Measurements from ENCODE around the gene S100A9.

Gene S100A9

GRCh38 chr1:153363641-153364040, 6.0 kb downstream of the S100A9 start:
- no peak overlapping the region for H3K4me3 ChIP-seq (ENCODE audit: low read length)
- TF ChIP-seq CTCF (conservative IDR thresholded peaks at IDR 0.05; ENCODE audit: low read depth, low read length): no peak
- no peak for DNase-seq (ENCODE audit: low read depth)

- no peak for TF ChIP-seq CTCF (conservative IDR thresholded peaks at IDR 0.05; ENCODE audit: low read depth, low read length)
- no peak overlapping the region for H3K4me3 ChIP-seq (ENCODE audit: low read length)
- no peak for DNase-seq (ENCODE audit: low read depth)
These were observed 6.5 kb downstream of the S100A9 start for GRCh38 chr1:153364156-153364555.

- no peak for DNase-seq (ENCODE audit: low read depth)
- no peak for TF ChIP-seq CTCF (conservative IDR thresholded peaks at IDR 0.05; ENCODE audit: low read depth, low read length)
- no peak overlapping the region for H3K4me3 ChIP-seq (ENCODE audit: low read length)
These were observed 7.4 kb downstream of the S100A9 start for GRCh38 chr1:153364766-153365666.

GRCh38 chr1:153365696-153366095, 8.0 kb downstream of the S100A9 start:
- H3K4me3 ChIP-seq (ENCODE audit: low read length): no peak overlapping the region
- no peak for DNase-seq (ENCODE audit: low read depth)
- no peak for TF ChIP-seq CTCF (conservative IDR thresholded peaks at IDR 0.05; ENCODE audit: low read depth, low read length)

- no peak overlapping the region for H3K4me3 ChIP-seq (ENCODE audit: low read length)
- no peak for TF ChIP-seq CTCF (conservative IDR thresholded peaks at IDR 0.05; ENCODE audit: low read depth, low read length)
- no peak for DNase-seq (ENCODE audit: low read depth)
These were observed 8.6 kb downstream of the S100A9 start for GRCh38 chr1:153366261-153366660.

GRCh38 chr1:153367090-153367489, 9.4 kb downstream of the S100A9 start:
- TF ChIP-seq CTCF (conservative IDR thresholded peaks at IDR 0.05; ENCODE audit: low read depth, low read length): no peak
- H3K4me3 ChIP-seq (ENCODE audit: low read length): no peak overlapping the region
- no peak for DNase-seq (ENCODE audit: low read depth)

- TF ChIP-seq CTCF (conservative IDR thresholded peaks at IDR 0.05; ENCODE audit: low read depth, low read length): no peak
- DNase-seq (ENCODE audit: low read depth): no peak
These were observed 10.8 kb downstream of the S100A9 start for GRCh38 chr1:153368495-153368894.

More at GRCh38 chr1:153368495-153368894, 10.8 kb downstream of the S100A9 start:
- H3K4me3 ChIP-seq (ENCODE audit: low read length): no peak overlapping the region

Measured in retinal pigment epithelial cell (primary cell).